Measurements from ENCODE around the gene SAMD11.

- TF ChIP-seq CTCF (IDR thresholded peaks at IDR 0.05) (no peak), EZH2 (IDR thresholded peaks at IDR 0.05; ENCODE audit: borderline replicate concordance, insufficient read depth, low read depth, low read length, poor library complexity, severe bottlenecking) (no peak)
Observed at GRCh38 chr1:979744-980072, 56.0 kb downstream of the SAMD11 start.
